Measurements from ENCODE around the gene GLRX3. TPM values are rescaled to one million over a fixed set of nuclear protein-coding genes. Genes with fewer than 3 reads are reported as not detected.

Gene GLRX3
- total RNA-seq, 4 donors from 2014 or later: 36.0 to 54.2 (median 43.4) TPM

DNA sequence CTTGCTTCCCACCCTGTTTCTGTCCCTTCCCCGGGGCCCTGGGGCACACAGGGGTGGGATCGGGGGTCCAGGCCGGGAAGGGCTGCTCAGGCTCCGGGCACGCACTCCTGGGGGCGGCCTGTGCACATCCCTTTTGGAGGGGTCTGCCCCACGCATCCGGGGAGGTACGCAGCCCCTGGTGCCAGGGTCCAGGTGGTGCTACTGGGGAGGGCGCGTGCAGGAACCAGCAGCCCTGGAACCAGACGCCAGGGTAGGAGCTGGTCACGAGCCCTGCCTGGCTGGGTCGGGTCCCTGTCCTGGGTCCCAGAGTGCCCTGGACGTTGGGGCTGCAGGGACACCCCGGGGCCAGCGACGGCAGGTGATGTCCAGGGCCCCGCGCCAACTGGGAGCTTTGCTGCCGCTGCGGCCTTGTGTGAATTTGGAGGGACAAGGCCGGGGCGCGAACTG, 53.4 kb downstream of the GLRX3 start:
- ATAC-seq (ENCODE audit: low FRiP score): peak; percentile 17
- TF ChIP-seq CTCF (IDR thresholded peaks at IDR 0.05): no peak
- DNase-seq (ENCODE audit: low spot score): no peak

- DNase-seq (ENCODE audit: low spot score): peak; percentile 77
- peak; percentile 91 for ATAC-seq (ENCODE audit: low FRiP score)
- peak in 2 of 3 donors; percentile 95 to 97 for TF ChIP-seq CTCF (IDR thresholded peaks at IDR 0.05)
Observed at GRCh38 chr10:130190055-130190736, 54.0 kb downstream of the GLRX3 start.

DNA sequence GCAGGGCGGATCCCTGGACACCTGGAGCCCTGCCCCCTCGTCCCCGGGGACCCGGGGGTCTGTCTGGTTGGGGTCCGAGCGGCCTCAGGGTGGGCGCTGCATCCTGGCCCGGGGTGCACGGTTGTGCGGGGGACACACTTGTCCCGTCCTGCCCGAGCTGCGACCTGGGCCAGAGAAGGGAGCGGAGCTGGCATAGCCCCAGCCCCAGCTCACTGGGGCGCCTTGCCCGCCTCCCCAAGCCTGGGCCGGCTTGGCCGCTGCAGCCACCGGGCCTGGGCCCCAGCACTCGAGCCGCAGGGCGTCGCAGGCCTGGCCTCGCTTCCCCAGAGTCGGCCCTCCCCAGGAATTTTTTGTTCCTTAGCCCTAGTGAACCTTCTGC, 54.5 kb downstream of the GLRX3 start:
- ATAC-seq (ENCODE audit: low FRiP score) (no peak), DNase-seq (ENCODE audit: low spot score) (no peak)
- TF ChIP-seq CTCF (IDR thresholded peaks at IDR 0.05): no peak

- no peak for TF ChIP-seq CTCF (IDR thresholded peaks at IDR 0.05)
- DNase-seq (ENCODE audit: low spot score): no peak
- no peak for ATAC-seq (ENCODE audit: low FRiP score)
Observed at GRCh38 chr10:130191380-130191779, 55.2 kb downstream of the GLRX3 start.

DNA sequence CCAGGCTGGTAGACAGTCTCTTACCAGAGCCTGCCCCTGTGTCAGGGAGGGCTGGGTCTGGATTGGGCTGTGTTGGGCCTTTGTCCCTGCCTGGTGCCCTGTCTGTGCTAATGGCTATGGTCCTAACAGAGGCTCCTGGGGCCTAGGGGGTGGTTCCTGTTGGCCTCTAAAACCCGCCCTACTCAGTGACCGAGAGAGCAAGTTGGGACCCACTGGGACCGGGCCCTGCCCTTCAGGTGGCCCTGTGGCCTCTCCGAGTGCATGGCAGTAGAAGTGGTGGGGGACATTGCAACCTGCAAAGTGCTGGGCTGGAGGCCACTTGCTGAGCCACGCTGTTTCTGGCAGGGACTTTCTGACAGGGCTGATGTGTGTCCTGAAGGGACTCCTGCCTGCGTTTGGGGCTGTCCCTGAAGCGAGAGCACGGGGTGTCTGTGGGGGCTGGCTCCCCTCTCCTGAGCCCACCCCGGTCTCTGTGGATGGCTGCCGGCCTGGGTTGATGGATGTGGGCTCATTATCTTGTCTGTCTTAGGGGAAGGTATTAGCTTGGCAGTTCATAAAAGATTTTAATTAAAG, 56.2 kb downstream of the GLRX3 start:
- no peak for TF ChIP-seq CTCF (IDR thresholded peaks at IDR 0.05)
- no peak for DNase-seq (ENCODE audit: low spot score)
- ATAC-seq (ENCODE audit: low FRiP score): no peak

GRCh38 chr10:130193033-130193432, 56.8 kb downstream of the GLRX3 start:
- ATAC-seq (ENCODE audit: low FRiP score) (no peak), DNase-seq (ENCODE audit: low spot score) (no peak)
- TF ChIP-seq CTCF (IDR thresholded peaks at IDR 0.05): no peak
